ENCODE measurements around the gene SERPINB6. TPM values are rescaled to one million over a fixed set of nuclear protein-coding genes. Genes with fewer than 3 reads are reported as not detected.
"Not testable (repeated sequence)": the region's sequence is repeated elsewhere in the genome, so short reads cannot be mapped to it uniquely, and the experiment has no call there.

Gene SERPINB6
- total and polyA plus RNA-seq, 2 of the 4 experiments (the other 2 are of a cell fraction): 37.1 to 91.1 TPM

DNA sequence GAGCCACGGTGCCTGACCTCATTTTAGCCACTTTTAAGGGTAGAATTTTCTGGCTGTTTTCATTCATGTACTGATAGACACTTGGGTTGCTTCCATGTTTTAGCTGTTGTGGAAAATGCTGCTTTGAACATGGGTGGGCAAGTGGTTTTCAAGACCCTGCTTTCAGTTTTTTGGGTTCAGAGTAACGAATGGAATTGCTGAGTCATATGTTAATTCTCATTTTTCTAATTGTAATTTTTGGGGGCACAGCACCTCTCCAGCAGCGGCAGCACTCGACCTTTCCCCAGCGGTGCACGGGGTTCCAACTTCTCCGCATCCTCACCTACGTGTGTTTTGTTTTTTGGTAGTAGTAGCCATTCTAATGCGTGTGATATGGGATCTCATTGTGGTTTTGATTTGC lies 33.7 kb upstream of the SERPINB6 start:
- no peak for TF ChIP-seq FOS (IDR thresholded peaks at IDR 0.05; ENCODE audit: low read depth, low read length)
- TF ChIP-seq, protein P1, sequence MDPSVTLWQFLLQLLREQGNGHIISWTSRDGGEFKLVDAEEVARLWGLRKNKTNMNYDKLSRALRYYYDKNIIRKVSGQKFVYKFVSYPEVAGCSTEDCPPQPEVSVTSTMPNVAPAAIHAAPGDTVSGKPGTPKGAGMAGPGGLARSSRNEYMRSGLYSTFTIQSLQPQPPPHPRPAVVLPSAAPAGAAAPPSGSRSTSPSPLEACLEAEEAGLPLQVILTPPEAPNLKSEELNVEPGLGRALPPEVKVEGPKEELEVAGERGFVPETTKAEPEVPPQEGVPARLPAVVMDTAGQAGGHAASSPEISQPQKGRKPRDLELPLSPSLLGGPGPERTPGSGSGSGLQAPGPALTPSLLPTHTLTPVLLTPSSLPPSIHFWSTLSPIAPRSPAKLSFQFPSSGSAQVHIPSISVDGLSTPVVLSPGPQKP (IDR thresholded peaks at IDR 0.05; ENCODE audit: borderline replicate concordance, low read depth, low read length): no peak
- TF ChIP-seq NFE2L2 (IDR thresholded peaks at IDR 0.05; ENCODE audit: low read depth, low read length): peak; percentile 77
- peak; percentile 40; the same call in 1 of the 2 replicates for TF ChIP-seq MAFK (IDR thresholded peaks at IDR 0.05; ENCODE audit: low read depth, low read length)
- H2AK9ac ChIP-seq (replicated peaks; ENCODE audit: low read depth, low read length, poor library complexity): no peak overlapping the region
- H4K5ac ChIP-seq (ENCODE audit: low read depth, low read length): no peak overlapping the region
- no peaks in the 10 kb centered on the region for H4K20me1 ChIP-seq (ENCODE audit: insufficient read depth, low read length)
- H3K4me3 ChIP-seq (ENCODE audit: insufficient read depth, low read depth, low read length): no peak overlapping the region
- H3K36me3 ChIP-seq (ENCODE audit: control insufficient read depth, insufficient read depth, low read length): peaks cover 21% of the 10 kb centered on the region
- no peak overlapping the region for H3K4me2 ChIP-seq (ENCODE audit: low read depth, low read length)
- H3K23ac ChIP-seq (ENCODE audit: low read depth, low read length): no peak overlapping the region
- no peak overlapping the region for H3K18ac ChIP-seq (ENCODE audit: low read depth, low read length)
- no peak overlapping the region for H3K4ac ChIP-seq (ENCODE audit: low read depth, low read length)
- ATAC-seq (ENCODE audit: low read depth): no peak
- no peak overlapping the region for H3K9ac ChIP-seq (ENCODE audit: low read depth, low read length)
- no peak overlapping the region for H2BK5ac ChIP-seq (ENCODE audit: low read depth, low read length, poor library complexity, severe bottlenecking)
- no peak for DNase-seq
- H2BK20ac ChIP-seq (ENCODE audit: low read depth, low read length): no peak overlapping the region
- ChIA-PET POLR2A (ENCODE audit: unreplicated experiment) (no interaction called here), CTCF (no interaction called here)
- no peak overlapping the region for H4K8ac ChIP-seq (ENCODE audit: low read depth in 2 of 2, low read length in 2 of 2)
- H3K4me1 ChIP-seq (ENCODE audit: control insufficient read depth, insufficient read depth, low read length): peaks cover 3% of the 10 kb centered on the region
- H3K9me3 ChIP-seq (ENCODE audit: control insufficient read depth, insufficient read depth, low read length): no peaks in the 10 kb centered on the region
- dilution Hi-C loops (cut with HindIII; ENCODE audit: low sequenced_read_pairs, unreplicated experiment) (no loop called here), intact Hi-C loops (cut with micrococcal nuclease) (no loop called here), in situ Hi-C loops (cut with MboI; ENCODE audit: low sequenced_read_pairs) (no loop called here)
- no peak overlapping the region for H2AFZ ChIP-seq (replicated peaks; ENCODE audit: low read length, poor library complexity)
- peaks cover 6% of the 10 kb centered on the region for H3K9me1 ChIP-seq (ENCODE audit: insufficient read depth, low read length)
- no peaks in the 10 kb centered on the region for H3K27me3 ChIP-seq (ENCODE audit: control insufficient read depth, insufficient read depth, low read length)
- H2AK5ac ChIP-seq (ENCODE audit: low read depth, low read length): no peak overlapping the region
- no peak overlapping the region for H3K56ac ChIP-seq (ENCODE audit: extremely low read depth, insufficient read depth, low read length)
- H3K14ac ChIP-seq (replicated peaks; ENCODE audit: low read depth, low read length): no peak overlapping the region
- no peak overlapping the region for H2BK15ac ChIP-seq (ENCODE audit: low read depth, low read length)
- no peak overlapping the region for H4K91ac ChIP-seq (ENCODE audit: insufficient read depth, low read depth, low read length)
- no peak overlapping the region for H3K27ac ChIP-seq (ENCODE audit: insufficient read depth, low read length)
- whole genome bisulfite sequencing, 2 experiments (ENCODE audit: extremely low coverage in 2 of 2, insufficient read length in 1 of 2): 100% methylated on average over 1 of the region's 9 CpGs; no CpG with 5 or more reads in 1 of the 2 experiments
- no peak overlapping the region for H2BK120ac ChIP-seq (ENCODE audit: low read depth, low read length)
- no TSS peak for BruUV-seq (replicated peaks)
- peaks cover 3 to 16% of the 10 kb centered on the region in 2 experiments; a peak in 2 of 4 replicates for H3K79me1 ChIP-seq (ENCODE audit: low read depth in 1 of 2, low read length in 2 of 2)

DNA sequence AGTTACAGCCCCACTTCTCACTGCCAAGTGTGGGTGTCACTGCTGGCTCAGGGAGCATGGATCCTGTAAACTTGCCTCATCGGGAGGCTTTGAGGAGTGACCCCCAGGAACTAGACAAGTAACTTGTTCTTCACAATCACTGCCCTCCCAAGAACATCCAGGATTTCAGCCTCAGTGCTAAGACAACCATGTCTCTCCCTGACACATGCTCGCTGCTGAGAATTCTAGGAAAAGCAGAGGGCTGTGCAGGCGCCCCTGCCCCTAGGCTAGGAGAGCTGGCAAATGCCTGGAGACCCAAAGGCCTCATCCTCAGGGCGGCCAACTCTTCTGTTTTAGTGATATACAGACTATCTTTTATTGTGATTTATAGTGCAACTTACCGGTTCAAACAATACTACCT lies 31.9 kb upstream of the SERPINB6 start:
- H3K27me3 ChIP-seq (ENCODE audit: control insufficient read depth, insufficient read depth, low read length); POLR2A ChIA-PET (ENCODE audit: unreplicated experiment); H3K4me1 ChIP-seq (ENCODE audit: control insufficient read depth, insufficient read depth, low read length); dilution Hi-C loops (cut with HindIII; ENCODE audit: low sequenced_read_pairs, unreplicated experiment); H2BK15ac ChIP-seq (ENCODE audit: low read depth, low read length); H3K56ac ChIP-seq (ENCODE audit: extremely low read depth, insufficient read depth, low read length); H3K18ac ChIP-seq (ENCODE audit: low read depth, low read length); H3K4ac ChIP-seq (ENCODE audit: low read depth, low read length); H3K9me1 ChIP-seq (ENCODE audit: insufficient read depth, low read length); H3K9me3 ChIP-seq (ENCODE audit: control insufficient read depth, insufficient read depth, low read length); H4K8ac ChIP-seq (ENCODE audit: low read depth in 2 of 2, low read length in 2 of 2); ATAC-seq (ENCODE audit: low read depth); H2BK5ac ChIP-seq (ENCODE audit: low read depth, low read length, poor library complexity, severe bottlenecking); H3K9ac ChIP-seq (ENCODE audit: low read depth, low read length); H2BK20ac ChIP-seq (ENCODE audit: low read depth, low read length); H4K20me1 ChIP-seq (ENCODE audit: insufficient read depth, low read length); H2AFZ ChIP-seq (replicated peaks; ENCODE audit: low read length, poor library complexity); BruUV-seq (replicated peaks); H3K23ac ChIP-seq (ENCODE audit: low read depth, low read length); CTCF ChIA-PET; DNase-seq; H3K4me3 ChIP-seq (ENCODE audit: insufficient read depth, low read depth, low read length); H2AK5ac ChIP-seq (ENCODE audit: low read depth, low read length); H4K5ac ChIP-seq (ENCODE audit: low read depth, low read length); H3K4me2 ChIP-seq (ENCODE audit: low read depth, low read length); H2AK9ac ChIP-seq (replicated peaks; ENCODE audit: low read depth, low read length, poor library complexity); H3K27ac ChIP-seq (ENCODE audit: insufficient read depth, low read length); H3K14ac ChIP-seq (replicated peaks; ENCODE audit: low read depth, low read length); intact Hi-C loops (cut with micrococcal nuclease); in situ Hi-C loops (cut with MboI; ENCODE audit: low sequenced_read_pairs); H2BK120ac ChIP-seq (ENCODE audit: low read depth, low read length); H4K91ac ChIP-seq (ENCODE audit: insufficient read depth, low read depth, low read length): not testable (repeated sequence)
- Histone ChIP-seq H3K79me1 (ENCODE audit: low read depth in 1 of 2, low read length in 2 of 2) (peaks cover 3 to 20% of the 10 kb centered on the region in 2 experiments; a peak in 2 of 4 replicates), H3K36me3 (ENCODE audit: control insufficient read depth, insufficient read depth, low read length) (peaks cover 21% of the 10 kb centered on the region)
- WGBS, 2 experiments (ENCODE audit: extremely low coverage in 2 of 2, insufficient read length in 1 of 2): no CpG with 5 or more reads among the region's 5 CpGs
